Measurements from ENCODE around the gene STRA8.

GRCh38 chr7:135262623-135263320 lies 29.1 kb downstream of the STRA8 start:
- TF ChIP-seq CTCF (IDR thresholded peaks at IDR 0.05) (no peak), POLR2A (IDR thresholded peaks at IDR 0.05) (no peak), EP300 (IDR thresholded peaks at IDR 0.05) (no peak)
